HepG2 (cell line): ENCODE measurements around the gene SMC6. TPM values are rescaled to one million over a fixed set of nuclear protein-coding genes. Genes with fewer than 3 reads are reported as not detected.

Experiments used
- ATAC-seq: fragments of 200-7000 bp; cut with Tn5 transposase; 3 replicates; pipeline ENCODE4 v1.9.1; 2020; ENCODE audit warnings: mild to moderate bottlenecking, moderate library complexity
- BruUV-seq: library from RNA; stranded (reverse); fragments of 400-500 nt; replicated peaks from 2 replicates; lab custom pipeline; 2021; lab: Mats Ljungman, UMichigan
- CTCF ChIA-PET: fragments of 300-600 bp; formaldehyde crosslinking; extraction: SDS; loops from one replicate; lab custom pipeline; 2021; ENCODE audit warnings: low total read pairs, inconsistent platforms, low intra/inter-chr PET ratio; lab: Yijun Ruan, JAX
- POLR2A ChIA-PET: fragments of 350-600 bp; sonication (Branson Sonifier 250); formaldehyde crosslinking; loops from one replicate; lab custom pipeline; 2020; ENCODE audit warnings: antibody characterized with exemption, inconsistent platforms; lab: Yijun Ruan, JAX
- DNase-seq: peaks from one replicate; pipeline ENCODE4 v3.0.0-alpha.2; 2015; ENCODE audit warnings: low spot score
- FAIRE-seq: peaks from 3 replicates; lab custom pipeline; 2011; peaks lifted over from hg19 to GRCh38; lab: Jason Lieb, UNC
- H2AFZ ChIP-seq: one replicate; pipeline ENCODE4 v1.6.1; 2011; ENCODE audit warnings: low read length, inconsistent platforms
- H3K27ac ChIP-seq: fragments of 300-600 bp; 3 replicates; pipeline ENCODE4 v1.8.0; 2011; ENCODE audit warnings: mixed run types, mild to moderate bottlenecking, mixed read lengths, low read length, inconsistent platforms; ENCODE audit not compliant: insufficient read depth; ENCODE audit errors: extremely low read length
- H3K27me3 ChIP-seq, 2 experiments: fragments of 200-600 bp in 1 of 2; 2 replicates in 1 of 2; 3 replicates in 1 of 2; pipeline versions ENCODE4 v1.6.0 to v1.8.0; 2011; ENCODE audit warnings: low read length in 2 of 2, mild to moderate bottlenecking in 2 of 2, moderate library complexity in 2 of 2, inconsistent platforms in 1 of 2; ENCODE audit not compliant: insufficient read depth in 2 of 2, control insufficient read depth in 1 of 2
- H3K36me3 ChIP-seq, 2 experiments: fragments of 200-600 bp in 1 of 2; replicated peaks in 1 of 2; 2 replicates in 1 of 2; 3 replicates in 1 of 2; pipeline versions ENCODE4 v1.5.1 to v1.8.0; 2011; ENCODE audit warnings: low read length in 2 of 2, inconsistent platforms in 1 of 2; ENCODE audit not compliant: insufficient read depth in 2 of 2, control insufficient read depth in 1 of 2
- H3K4me1 ChIP-seq: 2 replicates; pipeline ENCODE4 v1.5.1; 2012; ENCODE audit warnings: low read length, inconsistent platforms; ENCODE audit not compliant: insufficient read depth
- H3K4me2 ChIP-seq: 2 replicates; pipeline ENCODE4 v1.6.0; 2011; ENCODE audit warnings: low read depth, low read length, inconsistent platforms
- H3K4me3 ChIP-seq, 3 experiments: fragments of 200-600 bp in 1 of 3; sonication (generic), shearing (Covaris generic) in 1 of 3; replicated peaks in 1 of 3; 2 replicates each; pipeline ENCODE4 v1.5.1; 2011 to 2016; ENCODE audit warnings: low read length in 3 of 3, inconsistent platforms in 2 of 3, low read depth in 2 of 3, mild to moderate bottlenecking in 2 of 3, control low read depth in 1 of 3, mixed read lengths in 1 of 3; ENCODE audit not compliant: insufficient read depth in 1 of 3
- H3K79me2 ChIP-seq: one replicate; pipeline ENCODE4 v1.6.1; 2011; ENCODE audit warnings: low read length, inconsistent platforms; ENCODE audit not compliant: insufficient read depth
- H3K9ac ChIP-seq: 2 replicates; pipeline ENCODE4 v1.6.0; 2011; ENCODE audit warnings: mild to moderate bottlenecking, low read depth, low read length, inconsistent platforms; ENCODE audit not compliant: insufficient read depth
- H3K9me3 ChIP-seq: 2 replicates; pipeline ENCODE4 v1.5.1; 2012; ENCODE audit warnings: mild to moderate bottlenecking, low read length
- H4K20me1 ChIP-seq: 2 replicates; pipeline ENCODE4 v1.6.0; 2011; ENCODE audit warnings: inconsistent platforms, mild to moderate bottlenecking, low read length, moderate library complexity; ENCODE audit not compliant: insufficient read depth
- ARID2 ChIP-seq: sonication (generic); formaldehyde crosslinking; IDR thresholded peaks from 2 replicates; pipeline ENCODE4 v1.8.1; 2022; ENCODE audit warnings: mild to moderate bottlenecking, missing genetic modification reagents, borderline replicate concordance
- HNRNPUL1 ChIP-seq: fragments of 200-400 bp; formaldehyde crosslinking; IDR thresholded peaks from 2 replicates; pipeline ENCODE4 v1.6.1; 2017; ENCODE audit warnings: low read depth, mild to moderate bottlenecking, low read length, moderate library complexity
- MAFK ChIP-seq, 2 experiments: IDR thresholded peaks in 1 of 2; conservative IDR thresholded peaks in 1 of 2; 2 replicates each; pipeline ENCODE4 v1.6.1; 2011; ENCODE audit warnings: improper control_type of control experiment in 2 of 2, low read length in 2 of 2
- MEF2D ChIP-seq: sonication (generic); formaldehyde crosslinking; IDR thresholded peaks from 2 replicates; pipeline ENCODE4 v1.5.1; 2020; ENCODE audit warnings: mild to moderate bottlenecking, missing genetic modification reagents
- PRPF4 ChIP-seq: fragments of 200-400 bp; formaldehyde crosslinking; IDR thresholded peaks from 2 replicates; pipeline ENCODE4 v1.6.1; 2016; ENCODE audit warnings: low read length, low read depth; ENCODE audit not compliant: poor library complexity, severe bottlenecking
- RFXAP ChIP-seq: sonication (generic); formaldehyde crosslinking; IDR thresholded peaks from 2 replicates; pipeline ENCODE4 v1.4.0; 2020; ENCODE audit warnings: missing genetic modification reagents, borderline replicate concordance
- SMARCE1 ChIP-seq: fragments of 450-650 bp; IDR thresholded peaks from 2 replicates; pipeline ENCODE4 v1.6.1; 2017; ENCODE audit warnings: borderline replicate concordance
- SMC3 ChIP-seq: IDR thresholded peaks from 2 replicates; pipeline ENCODE4 v1.6.1; 2011; ENCODE audit warnings: low read length, improper control_type of control experiment
- SNAPC2 ChIP-seq: sonication (generic); formaldehyde crosslinking; IDR thresholded peaks from 2 replicates; pipeline ENCODE4 v1.8.1; 2022; ENCODE audit warnings: mild to moderate bottlenecking, missing genetic modification reagents
- ZBTB1 ChIP-seq: sonication (generic); formaldehyde crosslinking; IDR thresholded peaks from 2 replicates; pipeline ENCODE4 v1.4.0; 2020; ENCODE audit warnings: missing genetic modification reagents, borderline replicate concordance
- ZNF274 ChIP-seq: sonication (generic); formaldehyde crosslinking; IDR thresholded peaks from 2 replicates; pipeline ENCODE4 v1.5.1; 2020; ENCODE audit warnings: mild to moderate bottlenecking, missing genetic modification reagents
- ZNF354B ChIP-seq: sonication (generic); formaldehyde crosslinking; IDR thresholded peaks from 2 replicates; pipeline ENCODE4 v1.8.0; 2022; ENCODE audit warnings: mild to moderate bottlenecking, missing genetic modification reagents
- ZNF556 ChIP-seq: sonication (generic); formaldehyde crosslinking; IDR thresholded peaks from 2 replicates; pipeline ENCODE4 v1.4.0; 2020; ENCODE audit warnings: mild to moderate bottlenecking, missing genetic modification reagents, borderline replicate concordance
- WGBS: methylation state at CpG from one replicate; pipeline ENCODE4 v1.1.6; 2017; ENCODE audit warnings: low lambda C conversion rate; 5-methylcytosine and 5-hydroxymethylcytosine counted together
- in situ Hi-C: cut with HindIII; loops from 2 replicates; pipeline ENCODE4 v1.10.0; 2017; ENCODE audit warnings: low pct_unique_long_range_greater_than_20kb; ENCODE audit not compliant: extremely low pct_ligation_motif_present
- intact Hi-C: fragments of 100-400 bp; cut with micrococcal nuclease; formaldehyde crosslinking; loops from one replicate; pipeline ENCODE4 v1.10.0; 2022; ENCODE audit not compliant: unreplicated experiment
- polyA plus RNA-seq, 8 experiments: library from polyadenylated mRNA; depleted of rRNA in 3 of 8; stranded (reverse) in 7 of 8; unstranded in 1 of 8; fragments of >200 nt; fragmentation: Illumina TruSeq in 4 of 8; extraction: Trizol in 4 of 8; gene quantifications; 2 replicates each; pipeline versions ENCODE4 v1.2.1 to v1.2.3, GENCODE V29; 2011 to 2016; ENCODE audit warnings: low read depth in 4 of 8, missing spikeins in 1 of 8, mixed read lengths in 1 of 8; ENCODE audit not compliant: insufficient read depth in 1 of 8
- total RNA-seq, 5 experiments: library from RNA; depleted of rRNA; stranded (reverse); fragments of >200 nt; fragmentation: Illumina TruSeq; extraction: Trizol; gene quantifications; 2 replicates each; pipeline ENCODE4 v1.2.3, GENCODE V29; 2016; ENCODE audit warnings: low read depth in 1 of 5
- TF ChIP-seq, protein P1 (sequence below): sonication (generic); formaldehyde crosslinking; IDR thresholded peaks from 2 replicates; pipeline ENCODE4 v1.9.0; 2021; ENCODE audit warnings: missing genetic modification reagents, borderline replicate concordance
- TF ChIP-seq, protein P2 (sequence below): sonication (generic); formaldehyde crosslinking; IDR thresholded peaks from 2 replicates; pipeline ENCODE4 v1.4.0; 2020; ENCODE audit warnings: missing genetic modification reagents, borderline replicate concordance
- TF ChIP-seq, protein P3 (sequence below): sonication (generic); formaldehyde crosslinking; IDR thresholded peaks from 2 replicates; pipeline ENCODE4 v1.5.0; 2020; ENCODE audit warnings: missing genetic modification reagents

SMC6 gene
- total and polyA plus RNA-seq, 2 of the 13 experiments (the other 11 are each of a cell fraction or from before 2014, with no cell fraction given): 18.9 to 55.3 TPM

GRCh38 chr2:17754773-17755425 lies 1.3 kb upstream of the SMC6 start:
- WGBS: 1% methylated on average over 8 of the region's 8 CpGs
- DNase-seq (peak; percentile 33), FAIRE-seq (no peak), ATAC-seq (no peak)
- no peaks in the 10 kb centered on the region; a peak in 1 of 5 replicates for H3K27me3 ChIP-seq
- BruUV-seq: TSS peak; percentile 62
- H3K4me1 ChIP-seq: peaks cover 54% of the 10 kb centered on the region
- intact Hi-C loops (loop anchor here (5.0 kb wide), 1 partner anchor 213 kb away; the partner anchor contains the start of gene VSNL1), in situ Hi-C loops (loop anchor here (10.0 kb wide), 1 partner anchor 210 kb away; the partner anchor contains the start of gene VSNL1)
- 0 out of 5 replicates have a peak, but pooled peaks cover 0 to 3% of the 10 kb centered on the region in 2 experiments for H3K36me3 ChIP-seq
- peaks cover 80% of the 10 kb centered on the region for H3K79me2 ChIP-seq
- H3K9ac ChIP-seq: peak overlapping the region; percentile 97
- H4K20me1 ChIP-seq: no peaks in the 10 kb centered on the region
- CTCF ChIA-PET: no interaction called here
- no peak overlapping the region for H2AFZ ChIP-seq
- POLR2A ChIA-PET: interaction anchor here (1.2 kb wide), 1 partner anchor 10 kb away, joined by 3 read pairs; no protein-coding TSS in a partner anchor
- H3K4me3 ChIP-seq: peak overlapping the region; percentile 82 to 95 (median 93)
- no peaks in the 10 kb centered on the region for H3K9me3 ChIP-seq
- H3K4me2 ChIP-seq: peak overlapping the region; percentile 88
- peak overlapping the region; percentile 99 for H3K27ac ChIP-seq
- TF ChIP-seq MAFK (conservative IDR thresholded peaks at IDR 0.05 in 1 of 2, IDR thresholded peaks at IDR 0.05 in 1 of 2; ENCODE audit: low read length in 2 of 2): peak; percentile 43 to 75; a peak in 3 of 4 replicates
- no peak for TF ChIP-seq RFXAP (CRISPR knock-in tag)
- TF ChIP-seq, protein P1, sequence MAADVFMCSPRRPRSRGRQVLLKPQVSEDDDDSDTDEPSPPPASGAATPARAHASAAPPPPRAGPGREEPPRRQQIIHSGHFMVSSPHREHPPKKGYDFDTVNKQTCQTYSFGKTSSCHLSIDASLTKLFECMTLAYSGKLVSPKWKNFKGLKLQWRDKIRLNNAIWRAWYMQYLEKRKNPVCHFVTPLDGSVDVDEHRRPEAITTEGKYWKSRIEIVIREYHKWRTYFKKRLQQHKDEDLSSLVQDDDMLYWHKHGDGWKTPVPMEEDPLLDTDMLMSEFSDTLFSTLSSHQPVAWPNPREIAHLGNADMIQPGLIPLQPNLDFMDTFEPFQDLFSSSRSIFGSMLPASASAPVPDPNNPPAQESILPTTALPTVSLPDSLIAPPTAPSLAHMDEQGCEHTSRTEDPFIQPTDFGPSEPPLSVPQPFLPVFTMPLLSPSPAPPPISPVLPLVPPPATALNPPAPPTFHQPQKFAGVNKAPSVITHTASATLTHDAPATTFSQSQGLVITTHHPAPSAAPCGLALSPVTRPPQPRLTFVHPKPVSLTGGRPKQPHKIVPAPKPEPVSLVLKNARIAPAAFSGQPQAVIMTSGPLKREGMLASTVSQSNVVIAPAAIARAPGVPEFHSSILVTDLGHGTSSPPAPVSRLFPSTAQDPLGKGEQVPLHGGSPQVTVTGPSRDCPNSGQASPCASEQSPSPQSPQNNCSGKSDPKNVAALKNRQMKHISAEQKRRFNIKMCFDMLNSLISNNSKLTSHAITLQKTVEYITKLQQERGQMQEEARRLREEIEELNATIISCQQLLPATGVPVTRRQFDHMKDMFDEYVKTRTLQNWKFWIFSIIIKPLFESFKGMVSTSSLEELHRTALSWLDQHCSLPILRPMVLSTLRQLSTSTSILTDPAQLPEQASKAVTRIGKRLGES (CRISPR knock-in tag): no peak
- peak; percentile 90 for TF ChIP-seq ARID2 (CRISPR knock-in tag)
- TF ChIP-seq, protein P2, sequence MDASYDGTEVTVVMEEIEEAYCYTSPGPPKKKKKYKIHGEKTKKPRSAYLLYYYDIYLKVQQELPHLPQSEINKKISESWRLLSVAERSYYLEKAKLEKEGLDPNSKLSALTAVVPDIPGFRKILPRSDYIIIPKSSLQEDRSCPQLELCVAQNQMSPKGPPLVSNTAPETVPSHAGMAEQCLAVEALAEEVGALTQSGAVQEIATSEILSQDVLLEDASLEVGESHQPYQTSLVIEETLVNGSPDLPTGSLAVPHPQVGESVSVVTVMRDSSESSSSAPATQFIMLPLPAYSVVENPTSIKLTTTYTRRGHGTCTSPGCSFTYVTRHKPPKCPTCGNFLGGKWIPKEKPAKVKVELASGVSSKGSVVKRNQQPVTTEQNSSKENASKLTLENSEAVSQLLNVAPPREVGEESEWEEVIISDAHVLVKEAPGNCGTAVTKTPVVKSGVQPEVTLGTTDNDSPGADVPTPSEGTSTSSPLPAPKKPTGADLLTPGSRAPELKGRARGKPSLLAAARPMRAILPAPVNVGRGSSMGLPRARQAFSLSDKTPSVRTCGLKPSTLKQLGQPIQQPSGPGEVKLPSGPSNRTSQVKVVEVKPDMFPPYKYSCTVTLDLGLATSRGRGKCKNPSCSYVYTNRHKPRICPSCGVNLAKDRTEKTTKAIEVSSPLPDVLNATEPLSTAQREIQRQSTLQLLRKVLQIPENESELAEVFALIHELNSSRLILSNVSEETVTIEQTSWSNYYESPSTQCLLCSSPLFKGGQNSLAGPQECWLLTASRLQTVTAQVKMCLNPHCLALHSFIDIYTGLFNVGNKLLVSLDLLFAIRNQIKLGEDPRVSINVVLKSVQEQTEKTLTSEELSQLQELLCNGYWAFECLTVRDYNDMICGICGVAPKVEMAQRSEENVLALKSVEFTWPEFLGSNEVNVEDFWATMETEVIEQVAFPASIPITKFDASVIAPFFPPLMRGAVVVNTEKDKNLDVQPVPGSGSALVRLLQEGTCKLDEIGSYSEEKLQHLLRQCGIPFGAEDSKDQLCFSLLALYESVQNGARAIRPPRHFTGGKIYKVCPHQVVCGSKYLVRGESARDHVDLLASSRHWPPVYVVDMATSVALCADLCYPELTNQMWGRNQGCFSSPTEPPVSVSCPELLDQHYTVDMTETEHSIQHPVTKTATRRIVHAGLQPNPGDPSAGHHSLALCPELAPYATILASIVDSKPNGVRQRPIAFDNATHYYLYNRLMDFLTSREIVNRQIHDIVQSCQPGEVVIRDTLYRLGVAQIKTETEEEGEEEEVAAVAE (CRISPR knock-in tag): no peak
- no peak for TF ChIP-seq ZNF274 (CRISPR knock-in tag)
- TF ChIP-seq SMARCE1: no peak
- no peak for TF ChIP-seq SMC3
- TF ChIP-seq SNAPC2: no peak
- no peak for TF ChIP-seq MEF2D (CRISPR knock-in tag)
- no peak for TF ChIP-seq PRPF4
- TF ChIP-seq ZNF556 (CRISPR knock-in tag): no peak
- 0 out of 2 replicates have a peak, but pooled peaks have one; percentile 40 for TF ChIP-seq ZNF354B (CRISPR knock-in tag)
- no peak for TF ChIP-seq HNRNPUL1
- no peak for TF ChIP-seq ZBTB1
- TF ChIP-seq, protein P3, sequence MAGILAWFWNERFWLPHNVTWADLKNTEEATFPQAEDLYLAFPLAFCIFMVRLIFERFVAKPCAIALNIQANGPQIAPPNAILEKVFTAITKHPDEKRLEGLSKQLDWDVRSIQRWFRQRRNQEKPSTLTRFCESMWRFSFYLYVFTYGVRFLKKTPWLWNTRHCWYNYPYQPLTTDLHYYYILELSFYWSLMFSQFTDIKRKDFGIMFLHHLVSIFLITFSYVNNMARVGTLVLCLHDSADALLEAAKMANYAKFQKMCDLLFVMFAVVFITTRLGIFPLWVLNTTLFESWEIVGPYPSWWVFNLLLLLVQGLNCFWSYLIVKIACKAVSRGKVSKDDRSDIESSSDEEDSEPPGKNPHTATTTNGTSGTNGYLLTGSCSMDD (CRISPR knock-in tag): no peak
